GM18951 (cell line): Measurements from ENCODE around the gene CAPN2.

Experiments used
- POLR2A ChIP-seq: IDR thresholded peaks from 4 replicates; pipeline ENCODE4 v1.6.1; 2011; ENCODE audit warnings: mild to moderate bottlenecking; ENCODE audit not compliant: insufficient read length, insufficient read depth; ENCODE audit errors: extremely low read depth
- in situ Hi-C: fragments of 300-500 bp; cut with MboI; formaldehyde crosslinking; loops from one replicate; pipeline ENCODE4 v1.12.0; 2022; ENCODE audit warnings: low sequenced_read_pairs, mixed read lengths, inconsistent platforms; ENCODE audit not compliant: unreplicated experiment

The CAPN2 gene

DNA sequence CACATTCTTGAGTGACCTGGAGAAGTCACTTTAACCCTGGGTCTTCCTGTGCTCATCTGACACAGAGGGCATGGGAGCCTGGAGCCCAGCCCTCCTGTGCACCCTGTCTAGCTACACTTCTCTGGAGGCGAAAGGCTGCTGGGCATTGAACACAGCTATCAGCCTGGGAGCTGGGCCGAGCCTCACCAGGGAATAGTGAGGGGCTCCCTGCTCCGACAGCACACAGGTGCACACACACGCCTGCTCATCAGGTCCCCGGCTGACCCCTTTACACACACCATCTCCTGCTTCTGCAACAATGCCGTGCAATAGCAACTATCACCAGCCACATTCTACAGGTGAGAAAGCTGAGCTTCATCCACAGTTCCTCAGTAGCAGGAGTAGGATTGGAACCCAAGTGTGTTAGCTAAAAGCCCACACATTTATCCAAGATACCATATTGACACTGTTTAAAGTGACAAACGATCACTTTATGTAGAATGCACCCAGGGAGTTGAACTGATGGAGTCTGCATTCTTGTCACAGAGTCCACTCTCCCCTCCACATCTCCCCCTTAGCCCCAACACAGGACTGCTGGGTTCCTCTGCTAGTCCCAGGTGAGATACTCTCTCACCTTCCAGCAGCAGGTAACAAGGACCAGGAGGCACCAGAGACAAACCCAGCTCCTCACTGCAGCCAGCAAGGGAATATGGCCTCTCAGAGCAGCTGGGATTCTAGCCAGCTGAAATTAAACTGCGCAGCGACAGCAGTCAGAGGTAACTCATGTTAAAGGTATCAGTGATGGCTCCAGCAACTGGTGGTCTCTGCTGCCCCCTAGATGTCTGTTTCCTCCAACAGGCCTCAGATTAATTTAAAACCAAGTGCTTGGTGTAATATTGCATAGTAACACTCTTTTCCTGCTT is 28.5 kb upstream of the CAPN2 start:
- in situ Hi-C loops, result no loop called here
- no peak for TF ChIP-seq POLR2A

DNA sequence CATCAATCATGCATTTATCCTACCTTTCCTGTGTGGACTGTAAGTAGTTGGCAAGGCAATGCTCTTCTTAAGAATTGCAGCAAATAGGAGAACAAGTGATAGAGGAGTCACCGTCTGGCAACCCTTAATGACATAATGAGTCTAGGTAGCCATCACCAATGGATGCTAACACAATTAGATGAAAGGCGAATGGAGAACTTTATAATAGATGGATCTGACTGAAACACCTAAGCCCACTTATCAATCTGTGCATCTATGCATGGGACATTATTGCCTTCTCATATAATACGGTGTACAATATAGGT is 27.9 kb upstream of the CAPN2 start:
- in situ Hi-C loops, result no loop called here
- no peak for TF ChIP-seq POLR2A

DNA sequence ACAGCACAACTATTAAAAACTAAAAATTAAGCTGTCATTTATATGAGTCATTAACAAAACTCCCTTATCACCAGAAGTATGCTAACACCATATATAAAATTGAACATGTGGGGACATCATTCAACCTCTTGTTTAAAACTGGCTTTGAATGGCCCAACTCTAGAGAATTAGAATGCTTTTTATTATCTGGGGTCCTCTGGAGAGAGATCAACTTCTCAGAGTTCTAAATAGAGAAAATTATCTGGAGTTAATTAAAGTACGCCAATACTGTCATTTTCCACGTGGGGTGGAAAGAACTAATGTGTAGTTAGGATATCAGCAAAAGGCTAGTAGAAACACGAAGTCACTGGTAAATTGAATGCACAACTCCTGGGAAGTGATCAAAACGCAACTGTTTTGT is 21.2 kb upstream of the CAPN2 start:
- in situ Hi-C loops, result no loop called here
- TF ChIP-seq POLR2A, result no peak

DNA sequence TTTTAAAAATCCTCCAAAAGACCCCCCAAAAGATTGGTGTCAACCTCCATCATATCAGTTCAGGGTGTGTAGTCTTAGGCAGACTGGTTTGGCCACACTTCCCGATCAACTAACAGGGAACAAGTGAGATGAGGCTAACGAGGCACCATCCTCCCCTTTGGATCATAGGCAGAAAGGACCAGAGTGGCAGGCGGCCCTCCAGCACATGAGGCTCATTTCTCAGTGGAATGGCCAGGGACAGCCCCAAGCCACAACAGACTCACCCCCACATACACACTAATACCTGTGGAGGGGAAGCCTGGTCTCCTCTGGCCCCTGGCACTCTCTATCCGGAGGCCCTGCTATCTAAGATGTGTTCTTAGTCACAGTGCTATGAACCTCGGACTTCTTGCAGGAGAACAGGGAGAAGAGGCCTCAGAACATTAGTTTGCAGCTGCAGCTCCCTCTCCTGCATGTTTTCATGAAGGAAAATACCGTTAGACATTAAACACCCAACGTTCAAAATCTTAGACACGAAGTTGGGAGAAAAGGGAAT is 17.3 kb upstream of the CAPN2 start:
- in situ Hi-C loops, result no loop called here

DNA sequence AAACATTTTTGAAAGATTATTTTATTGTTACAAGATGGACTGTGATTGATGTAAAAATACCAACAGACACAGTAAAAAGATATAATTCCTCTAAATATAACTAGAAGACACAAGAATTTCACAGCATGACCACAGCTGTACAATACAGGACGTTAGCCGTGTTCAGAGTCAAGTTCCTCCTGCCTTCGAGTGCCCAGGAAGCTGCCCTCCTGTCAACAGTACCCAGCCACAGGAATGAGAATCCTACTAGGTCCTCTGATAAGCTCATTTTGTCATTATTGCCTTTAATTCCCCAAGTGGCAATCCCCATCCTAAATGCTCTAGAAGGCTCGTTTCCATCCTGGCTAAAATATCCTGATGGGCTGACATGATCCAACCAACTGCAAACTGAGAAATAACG is 16.4 kb upstream of the CAPN2 start:
- no peak for TF ChIP-seq POLR2A
- in situ Hi-C loops, result no loop called here

More for the DNA sequence above, 17.3 kb upstream of the CAPN2 start:
- TF ChIP-seq POLR2A, result no peak

DNA sequence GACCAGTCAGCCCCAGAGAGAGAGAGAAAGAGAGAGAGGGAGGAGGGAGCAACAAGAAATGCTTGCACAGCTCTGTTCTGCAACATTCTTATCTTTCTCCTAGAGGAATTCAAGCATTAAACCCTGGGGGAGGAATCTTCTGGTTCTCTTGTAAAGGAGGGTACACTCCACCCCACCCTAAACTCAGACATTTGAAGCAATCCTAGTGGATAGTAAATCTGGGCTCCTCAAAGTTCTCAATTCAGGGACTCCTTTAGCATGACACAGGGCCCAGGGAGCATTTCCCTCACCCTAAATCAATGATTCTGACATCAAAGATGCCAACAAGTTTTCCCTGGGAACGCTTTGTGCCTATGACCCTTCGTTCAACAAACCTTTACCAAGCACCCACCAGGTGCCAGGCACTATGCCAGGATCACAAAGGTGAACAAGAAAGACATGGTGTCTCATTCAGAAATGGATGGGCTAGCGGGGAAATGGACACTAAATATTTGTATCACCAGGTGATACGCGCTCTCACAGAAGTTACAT is 11.9 kb upstream of the CAPN2 start:
- TF ChIP-seq POLR2A, result no peak
- in situ Hi-C loops, result no loop called here

DNA sequence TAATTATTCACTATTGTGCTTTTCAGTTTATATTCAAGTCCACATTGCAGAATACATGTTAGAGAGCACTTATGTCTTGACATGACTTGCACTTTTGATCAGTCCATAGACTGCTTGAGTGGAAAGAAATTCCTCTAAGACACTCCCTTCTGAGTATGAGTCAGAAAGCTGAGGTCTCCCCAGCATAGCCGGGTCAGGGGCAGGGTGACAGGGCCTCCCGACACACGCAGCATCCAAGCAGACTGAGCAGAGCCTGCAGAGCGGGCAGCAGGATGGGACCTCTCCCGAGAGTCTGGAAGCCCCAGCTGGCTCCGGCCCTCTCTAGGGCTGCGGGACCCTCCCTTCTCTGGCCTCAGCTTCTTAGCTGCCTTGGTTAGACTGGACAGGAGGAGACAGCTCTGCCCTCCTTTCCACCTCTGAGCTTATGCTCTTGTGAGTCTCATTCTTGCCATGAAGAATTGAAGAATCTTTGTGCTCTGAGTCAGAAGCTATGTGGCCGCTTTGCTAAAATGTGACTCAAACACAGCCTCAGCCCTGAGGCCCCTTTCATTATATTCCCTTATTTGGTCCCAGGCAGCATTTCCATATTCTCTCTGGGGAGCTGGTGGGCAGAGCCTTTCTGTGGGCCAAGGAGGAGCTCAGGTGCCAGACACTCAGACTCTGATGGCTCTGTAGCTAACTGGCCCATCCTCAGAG is 11.2 kb upstream of the CAPN2 start:
- TF ChIP-seq POLR2A, result no peak
- in situ Hi-C loops, result no loop called here

DNA sequence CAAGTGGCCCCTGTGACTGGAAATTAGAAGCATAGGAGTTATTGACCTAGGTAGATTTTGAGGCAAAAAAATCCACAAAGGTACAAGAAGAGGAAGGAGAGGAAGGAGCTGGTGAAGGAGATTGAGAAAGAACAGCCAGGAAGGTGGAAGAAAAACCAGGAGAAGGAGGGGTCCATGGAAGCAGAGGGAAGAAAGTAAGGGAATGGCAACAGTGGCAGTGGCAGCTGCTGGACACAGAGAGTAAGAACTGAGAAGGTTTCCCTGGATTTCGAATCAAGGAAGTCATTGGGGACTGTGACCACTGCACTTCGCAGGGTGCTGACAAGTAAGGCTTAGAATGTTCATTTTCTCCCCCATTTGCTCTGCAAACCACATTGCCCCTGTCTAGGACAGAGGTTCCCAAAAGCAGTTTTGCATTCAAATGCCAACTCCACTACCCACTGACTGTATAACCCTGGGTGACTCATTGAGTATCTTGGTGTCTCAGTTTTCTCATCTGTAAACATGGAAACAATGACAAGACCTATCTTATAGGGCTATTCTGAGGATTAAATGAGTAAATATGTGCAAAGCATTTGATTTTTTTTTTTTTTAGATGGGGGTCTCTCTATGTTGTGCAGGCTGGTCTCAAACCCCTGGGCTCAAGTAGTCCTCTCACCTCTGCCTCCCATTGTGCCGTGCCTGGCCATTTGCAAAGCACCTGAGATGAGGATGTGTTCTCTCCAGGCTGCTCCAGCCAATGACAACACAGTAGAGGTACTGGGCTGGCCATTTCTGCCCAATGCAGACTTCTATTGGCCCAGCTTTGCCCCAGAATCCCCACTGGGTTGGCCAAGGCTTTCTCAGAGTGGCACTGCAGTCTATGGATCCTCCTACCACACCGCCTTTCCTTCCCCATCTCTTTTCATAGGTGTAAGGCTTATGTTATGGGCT is 9.3 kb upstream of the CAPN2 start:
- no peak for TF ChIP-seq POLR2A
- in situ Hi-C loops, result no loop called here

DNA sequence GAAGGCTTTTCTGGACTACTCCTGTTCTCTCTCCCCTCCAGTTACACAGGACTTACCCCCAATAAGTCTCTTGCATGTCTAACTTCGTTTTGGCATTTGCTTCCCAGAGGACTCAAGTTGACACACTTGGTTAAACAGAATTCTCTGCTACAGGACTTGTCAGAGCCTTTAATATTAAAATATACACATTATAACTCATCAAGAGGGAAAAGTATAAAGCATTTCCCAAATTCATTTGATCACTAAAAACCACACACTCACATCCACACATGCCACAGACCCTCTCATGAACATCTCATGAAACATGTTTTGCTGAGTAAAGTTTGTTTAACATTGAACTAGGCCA is 8.7 kb upstream of the CAPN2 start:
- TF ChIP-seq POLR2A, result no peak
- in situ Hi-C loops, result no loop called here

DNA sequence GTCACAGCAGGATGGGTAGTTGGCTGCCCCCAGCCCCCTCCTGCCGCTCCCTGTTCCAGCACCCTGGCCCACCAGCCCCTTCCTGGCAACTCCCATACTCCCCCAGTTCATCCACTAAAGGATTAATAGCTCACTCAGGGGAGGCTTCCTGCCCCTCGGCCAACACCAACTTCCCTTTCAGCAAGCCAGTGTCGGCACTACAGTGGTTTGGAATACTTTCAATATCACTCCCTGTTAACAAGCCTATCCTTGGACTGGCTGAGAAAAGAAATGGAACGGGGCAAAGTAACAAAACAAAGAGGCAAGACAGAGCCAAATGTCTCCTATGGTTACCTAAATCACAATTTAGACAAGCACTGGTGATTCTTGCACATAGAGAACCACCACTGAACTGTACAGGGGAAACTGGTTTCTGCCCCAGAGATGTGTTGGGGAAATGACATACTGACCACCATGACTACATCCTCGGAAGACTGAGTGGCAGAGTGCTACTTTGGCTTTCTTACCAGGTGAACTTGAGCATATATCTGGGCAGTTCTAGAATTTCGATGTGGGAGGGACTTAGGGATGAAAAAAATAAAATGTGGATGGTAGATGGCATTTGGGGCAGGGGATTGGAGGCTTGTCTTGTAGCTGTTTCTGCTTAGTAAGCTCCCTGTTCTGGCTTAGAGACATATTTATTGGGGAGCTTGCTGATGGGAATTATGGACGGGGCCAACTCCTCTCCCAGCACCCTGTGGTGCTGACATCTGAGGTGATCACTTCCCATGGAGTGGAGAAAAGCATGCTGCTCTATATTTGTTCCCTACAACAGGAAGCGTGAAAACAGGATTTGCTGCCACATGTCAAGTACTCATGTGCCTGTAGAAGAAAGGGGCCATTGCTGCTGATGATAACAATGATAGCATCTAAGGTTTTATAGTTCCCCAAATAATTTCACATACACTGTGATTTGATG is 7.1 kb upstream of the CAPN2 start:
- in situ Hi-C loops, result no loop called here
- no peak for TF ChIP-seq POLR2A

DNA sequence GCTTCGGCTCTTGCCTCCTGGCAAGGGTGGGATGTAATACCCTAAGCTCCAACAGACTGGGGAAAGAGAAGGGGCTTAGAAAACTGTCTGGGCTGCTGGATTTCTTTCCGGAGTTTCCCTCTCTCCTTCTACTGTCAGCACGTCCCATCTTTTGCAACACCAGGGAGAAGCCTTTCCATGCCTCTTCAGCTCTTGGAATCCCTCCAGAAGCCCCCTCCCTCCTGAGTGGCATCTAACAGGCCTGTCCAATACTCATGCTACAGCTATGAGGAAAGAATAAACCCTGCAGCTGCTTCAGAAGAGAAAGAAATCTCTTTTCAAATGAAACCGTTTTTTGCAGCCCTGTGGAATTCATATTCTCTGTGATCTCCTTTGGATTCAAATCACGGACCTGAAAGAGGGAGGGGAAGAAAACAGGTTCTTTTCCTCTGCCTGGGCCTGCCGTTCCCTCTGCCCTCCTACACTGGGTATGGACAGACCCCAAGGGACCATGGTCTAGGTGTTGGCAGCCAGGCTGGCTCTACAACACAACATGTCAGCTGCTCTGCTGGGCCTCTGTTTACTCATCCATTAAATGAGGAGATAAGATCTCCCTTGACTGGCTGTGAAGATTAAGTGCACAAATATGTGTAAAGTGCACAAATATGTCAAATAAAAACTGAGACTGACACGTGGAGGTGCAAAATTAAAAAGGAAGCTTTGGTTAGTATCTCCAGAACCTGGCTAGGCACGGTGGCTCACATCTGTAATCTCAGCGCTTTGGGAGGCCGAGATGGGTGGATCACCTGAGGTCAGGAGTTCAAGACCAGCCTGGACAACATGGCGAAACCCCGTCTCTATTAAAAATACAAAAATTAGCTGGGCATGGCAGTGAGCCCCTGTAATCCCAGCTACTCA is 6.0 kb upstream of the CAPN2 start:
- no peak for TF ChIP-seq POLR2A
- in situ Hi-C loops, result no loop called here

DNA sequence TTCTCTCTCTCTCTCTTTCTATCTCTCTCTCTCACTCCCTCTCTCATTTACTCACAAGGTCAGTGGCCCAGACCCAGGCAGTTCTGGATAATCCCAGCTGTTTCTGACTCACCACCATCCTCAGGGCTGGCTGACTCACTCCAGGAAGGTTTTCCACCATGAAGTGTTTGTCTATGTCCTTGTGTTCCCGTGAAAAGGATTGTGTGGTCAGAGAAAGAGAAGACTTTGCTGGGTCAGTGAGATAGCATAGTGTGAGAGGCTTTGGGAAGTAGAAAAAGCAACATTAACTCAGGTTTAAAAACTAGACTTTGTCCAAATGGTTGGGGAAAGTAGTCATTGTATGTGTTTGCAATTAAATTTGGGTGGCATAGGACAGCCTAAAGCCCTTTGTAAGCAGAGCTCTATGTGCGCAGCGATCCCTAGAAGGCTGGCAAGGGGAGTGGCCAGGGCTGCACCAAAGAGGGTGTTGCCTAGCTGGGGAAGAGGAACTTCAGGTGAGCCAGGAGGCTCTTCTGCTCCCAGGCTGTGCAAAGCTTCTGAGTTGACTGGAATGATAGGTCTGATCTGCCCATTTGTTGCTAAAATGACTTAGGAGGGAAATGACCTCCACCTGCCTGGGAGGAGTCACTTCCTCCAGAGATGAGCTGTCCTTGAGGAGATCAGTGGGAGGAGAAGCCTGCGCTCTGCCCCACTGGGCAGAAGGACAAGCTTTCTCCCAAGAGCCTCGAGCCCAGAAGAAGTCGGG is 4.9 kb upstream of the CAPN2 start:
- no peak for TF ChIP-seq POLR2A
- in situ Hi-C loops, result no loop called here
